Esophagus muscularis mucosa (tissue), 4 donors: Measurements from ENCODE around the gene OTOP3. TPM values are rescaled to one million over a fixed set of nuclear protein-coding genes. Genes with fewer than 3 reads are reported as not detected.
"Not testable (repeated sequence)": the region's sequence is repeated elsewhere in the genome, so short reads cannot be mapped to it uniquely, and the experiment has no call there.

Source experiments
- DNase-seq: peaks from one replicate; pipeline ENCODE4 v3.0.0-alpha.2; 2017; ENCODE audit errors: extremely low spot score
- H3K27ac ChIP-seq, 4 donors: fragments of 200-600 bp; sonication (generic); replicated peaks in 1 of 4; 1 replicate in 3 of 4; 2 replicates in 1 of 4; pipeline ENCODE4 v1.5.1; 2016 to 2019; ENCODE audit warnings: mild to moderate bottlenecking in 1 of 4
- H3K27me3 ChIP-seq, 4 donors: fragments of 200-600 bp; sonication (generic); one replicate each; pipeline versions ENCODE4 v1.5.1 to v1.6.0; 2016 to 2019
- H3K36me3 ChIP-seq, 4 donors: fragments of 200-600 bp; sonication (generic); one replicate each; pipeline ENCODE4 v1.5.1; 2016 to 2019
- H3K4me1 ChIP-seq, 4 donors: fragments of 200-600 bp; sonication (generic); one replicate each; pipeline ENCODE4 v1.5.1; 2016 to 2019
- H3K4me3 ChIP-seq, 4 donors: fragments of 200-600 bp; sonication (generic); 1 replicate in 2 of 4; 2 replicates in 2 of 4; pipeline ENCODE4 v1.5.1; 2016 to 2019; ENCODE audit warnings: mild to moderate bottlenecking in 4 of 4, moderate library complexity in 1 of 4
- H3K9me3 ChIP-seq, 4 donors: fragments of 200-600 bp; sonication (generic); 1 replicate in 3 of 4; 2 replicates in 1 of 4; pipeline ENCODE4 v1.5.1; 2016 to 2019
- EP300 ChIP-seq: sonication (generic); formaldehyde crosslinking; IDR thresholded peaks from one replicate; pipeline ENCODE4 v1.6.1; 2017; ENCODE audit warnings: antibody characterized with exemption
- POLR2A ChIP-seq: fragments of 450-650 bp; IDR thresholded peaks from one replicate; pipeline ENCODE4 v1.6.1; 2017; ENCODE audit warnings: antibody characterized with exemption, moderate library complexity, mild to moderate bottlenecking, low read depth
- POLR2AphosphoS5 ChIP-seq, 2 donors: sonication (generic); formaldehyde crosslinking; IDR thresholded peaks; one replicate each; pipeline ENCODE4 v1.6.1; 2017; ENCODE audit warnings: antibody characterized with exemption in 2 of 2
- WGBS: methylation state at CpG from one replicate; pipeline ENCODE4 v1.1.5; 2018; 5-methylcytosine and 5-hydroxymethylcytosine counted together
- intact Hi-C: fragments of 100-400 bp; cut with DNase I; formaldehyde crosslinking; loops from one replicate; pipeline ENCODE4 v1.15.1; 2023
- total RNA-seq, 4 donors: library from RNA; depleted of rRNA; stranded (reverse); fragments of >200 nt; gene quantifications; one replicate each; pipeline versions ENCODE4 v1.1.0 to v1.2.1, GENCODE V29; 2016
- TF ChIP-seq, protein P1 (sequence below), 3 experiments: fragments of 200-600 bp in 2 of 3; fragments of 450-650 bp in 1 of 3; sonication (generic) in 2 of 3; IDR thresholded peaks; one replicate each; pipeline ENCODE4 v1.5.1; 2017 to 2019; ENCODE audit warnings: antibody characterized with exemption in 3 of 3, mild to moderate bottlenecking in 2 of 3, moderate library complexity in 1 of 3

OTOP3 gene
- total RNA-seq, 4 donors from 2014 or later, result not detected

DNA sequence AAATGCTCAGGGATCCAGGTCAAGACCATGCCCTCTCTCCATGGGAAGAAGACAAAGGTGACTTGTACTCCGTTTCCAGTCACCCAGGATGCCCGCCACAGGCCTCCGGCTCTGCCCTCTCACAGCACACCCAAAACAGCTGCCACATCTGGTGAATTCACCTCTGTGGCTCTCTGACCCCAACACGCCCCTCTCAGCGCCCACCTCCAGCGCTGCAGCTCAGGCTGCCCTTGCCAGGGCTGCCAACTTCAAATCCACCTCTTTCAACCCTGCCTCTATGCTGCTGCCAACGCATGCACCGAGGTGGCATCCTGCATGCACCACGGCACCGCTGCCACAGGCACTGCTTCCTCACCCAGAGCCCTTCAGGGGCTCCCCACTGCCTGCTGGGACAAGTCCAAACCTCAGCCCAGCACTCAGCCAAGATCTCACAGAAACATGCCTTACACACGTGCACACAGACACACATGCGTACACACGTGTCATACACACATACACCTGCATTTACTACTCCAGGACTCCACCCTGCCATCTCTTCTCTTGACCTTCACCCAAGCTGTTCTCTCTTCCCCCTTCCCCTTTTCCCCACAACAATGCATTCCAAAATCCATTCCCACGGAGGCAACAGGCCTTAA lies 29.4 kb downstream of the OTOP3 start:
- Histone ChIP-seq H3K27ac (no peak overlapping the region), H3K4me3 (no peak overlapping the region), H3K9me3 (no peaks in the 10 kb centered on the region), H3K27me3 (peaks cover 0 to 2% (median 0%) of the 10 kb centered on the region in 4 donors), H3K4me1 (peaks cover 0 to 8% (median 6%) of the 10 kb centered on the region in 4 donors), H3K36me3 (peaks cover 0 to 8% (median 0%) of the 10 kb centered on the region in 4 donors)
- no peak for DNase-seq
- TF ChIP-seq EP300 (no peak), POLR2AphosphoS5 (IDR thresholded peaks at IDR 0.05) (no peak), POLR2A (no peak)
- TF ChIP-seq, protein P1, sequence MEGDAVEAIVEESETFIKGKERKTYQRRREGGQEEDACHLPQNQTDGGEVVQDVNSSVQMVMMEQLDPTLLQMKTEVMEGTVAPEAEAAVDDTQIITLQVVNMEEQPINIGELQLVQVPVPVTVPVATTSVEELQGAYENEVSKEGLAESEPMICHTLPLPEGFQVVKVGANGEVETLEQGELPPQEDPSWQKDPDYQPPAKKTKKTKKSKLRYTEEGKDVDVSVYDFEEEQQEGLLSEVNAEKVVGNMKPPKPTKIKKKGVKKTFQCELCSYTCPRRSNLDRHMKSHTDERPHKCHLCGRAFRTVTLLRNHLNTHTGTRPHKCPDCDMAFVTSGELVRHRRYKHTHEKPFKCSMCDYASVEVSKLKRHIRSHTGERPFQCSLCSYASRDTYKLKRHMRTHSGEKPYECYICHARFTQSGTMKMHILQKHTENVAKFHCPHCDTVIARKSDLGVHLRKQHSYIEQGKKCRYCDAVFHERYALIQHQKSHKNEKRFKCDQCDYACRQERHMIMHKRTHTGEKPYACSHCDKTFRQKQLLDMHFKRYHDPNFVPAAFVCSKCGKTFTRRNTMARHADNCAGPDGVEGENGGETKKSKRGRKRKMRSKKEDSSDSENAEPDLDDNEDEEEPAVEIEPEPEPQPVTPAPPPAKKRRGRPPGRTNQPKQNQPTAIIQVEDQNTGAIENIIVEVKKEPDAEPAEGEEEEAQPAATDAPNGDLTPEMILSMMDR (IDR thresholded peaks at IDR 0.05), result no peak
- intact Hi-C loops, result loop anchor here (5.0 kb wide), 1 partner anchor 47 kb away; the partner anchor contains the start of gene MRPL58
- 84% methylated on average over 14 of the region's 14 CpGs for WGBS

DNA sequence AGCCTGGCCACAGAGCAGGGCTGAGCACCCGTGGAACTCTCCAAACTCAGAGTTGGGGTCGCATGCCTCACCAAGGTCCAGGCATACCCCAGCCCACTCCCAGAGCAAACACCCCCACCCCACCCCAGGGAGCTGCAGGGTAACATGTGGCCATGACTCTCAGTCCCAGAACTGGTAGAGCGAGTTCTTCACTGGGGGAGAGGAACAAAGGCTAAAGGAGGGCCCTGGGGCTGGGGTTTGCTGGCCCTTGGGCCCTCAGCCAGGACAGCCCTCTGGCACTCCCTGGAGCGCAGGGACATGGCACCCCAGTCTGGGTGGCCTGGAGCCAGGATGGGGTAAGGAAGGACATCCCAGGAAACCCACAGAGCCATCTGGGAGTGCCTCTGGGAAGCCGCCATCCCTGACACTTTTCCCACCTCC lies 32.7 kb downstream of the OTOP3 start:
- H3K36me3 ChIP-seq, result peaks cover 0 to 8% (median 0%) of the 10 kb centered on the region in 4 donors
- DNase-seq, result no peak
- 85% methylated on average over 4 of the region's 5 CpGs for WGBS
- no peaks in the 10 kb centered on the region for H3K9me3 ChIP-seq
- peaks cover 14 to 26% (median 20%) of the 10 kb centered on the region in 4 donors for H3K4me1 ChIP-seq
- peaks cover 0 to 34% (median 0%) of the 10 kb centered on the region in 4 donors for H3K27me3 ChIP-seq
- H3K27ac ChIP-seq, result no peak overlapping the region
- intact Hi-C loops, result no loop called here
- TF ChIP-seq POLR2AphosphoS5 (IDR thresholded peaks at IDR 0.05) (no peak), EP300 (no peak), POLR2A (no peak)
- TF ChIP-seq, protein P1 (IDR thresholded peaks at IDR 0.05), result no peak
- H3K4me3 ChIP-seq, result no peak overlapping the region

DNA sequence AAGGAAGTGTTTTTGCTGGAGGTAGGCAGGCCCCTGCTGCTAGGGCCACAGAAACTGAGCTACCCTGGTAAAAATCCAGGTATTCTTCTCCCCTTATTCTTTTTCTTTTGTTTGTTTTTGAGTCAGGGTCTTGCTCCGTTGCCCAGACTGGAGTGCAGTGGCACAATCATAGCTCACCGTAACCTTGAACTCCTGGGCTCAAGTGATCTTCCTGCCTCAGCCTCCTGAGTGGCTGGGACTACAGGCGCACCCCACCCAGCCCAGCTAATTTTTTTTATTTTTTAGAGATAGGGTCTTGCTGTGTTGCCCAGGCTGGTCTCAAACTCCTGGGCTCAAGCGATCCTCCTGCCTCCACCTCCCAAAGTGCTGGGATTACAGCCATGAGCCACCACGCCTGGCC lies 33.8 kb downstream of the OTOP3 start:
- H3K36me3 ChIP-seq, DNase-seq, H3K9me3 ChIP-seq, H3K27ac ChIP-seq, H3K4me3 ChIP-seq, intact Hi-C loops: not testable (repeated sequence)
- Histone ChIP-seq H3K27me3 (peaks cover 0 to 37% (median 0%) of the 10 kb centered on the region in 4 donors), H3K4me1 (peaks cover 14 to 26% (median 20%) of the 10 kb centered on the region in 4 donors)
- 90% methylated on average over 5 of the region's 5 CpGs for WGBS

DNA sequence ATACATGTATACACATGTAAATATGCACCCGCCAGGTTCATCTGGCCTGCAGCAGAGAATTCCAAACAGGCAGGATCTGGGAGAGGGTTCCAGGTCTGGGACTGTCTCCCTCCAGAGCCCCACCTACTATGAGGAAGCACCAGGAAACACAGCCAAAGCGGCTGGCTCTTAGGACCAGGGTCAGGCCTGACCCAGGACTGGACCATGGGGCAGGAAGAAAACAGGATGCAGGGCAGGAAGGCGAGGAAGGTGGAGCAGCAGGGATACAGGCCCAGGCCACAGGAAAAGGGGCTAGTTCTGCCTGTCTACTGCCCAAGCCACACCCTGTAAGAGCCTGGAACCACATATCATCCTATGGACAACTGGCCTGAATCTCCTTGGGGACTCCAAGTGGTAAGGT lies 34.7 kb downstream of the OTOP3 start:
- H3K27me3 ChIP-seq, result peaks cover 0 to 37% (median 0%) of the 10 kb centered on the region in 4 donors
- H3K36me3 ChIP-seq, result no peaks in the 10 kb centered on the region
- H3K4me1 ChIP-seq, result peaks cover 14 to 26% (median 20%) of the 10 kb centered on the region in 4 donors
- WGBS, result 80% methylated on average over 2 of the region's 3 CpGs
- intact Hi-C loops, result loop anchor here (5.0 to 10.0 kb wide), 3 partner anchors 37 to 134 kb away; partner anchors contain the start of gene ARMC7
- H3K9me3 ChIP-seq, result no peaks in the 10 kb centered on the region
- no peak for DNase-seq
- TF ChIP-seq POLR2A, result no peak
- TF ChIP-seq, protein P1 (IDR thresholded peaks at IDR 0.05), result no peak
- TF ChIP-seq POLR2AphosphoS5 (IDR thresholded peaks at IDR 0.05), result no peak
- no peak for TF ChIP-seq EP300
- H3K4me3 ChIP-seq, result peak overlapping the region; percentile 69 to 88 (median 74)
- H3K27ac ChIP-seq, result peak overlapping the region in 1 of 4 donors; percentile 43

DNA sequence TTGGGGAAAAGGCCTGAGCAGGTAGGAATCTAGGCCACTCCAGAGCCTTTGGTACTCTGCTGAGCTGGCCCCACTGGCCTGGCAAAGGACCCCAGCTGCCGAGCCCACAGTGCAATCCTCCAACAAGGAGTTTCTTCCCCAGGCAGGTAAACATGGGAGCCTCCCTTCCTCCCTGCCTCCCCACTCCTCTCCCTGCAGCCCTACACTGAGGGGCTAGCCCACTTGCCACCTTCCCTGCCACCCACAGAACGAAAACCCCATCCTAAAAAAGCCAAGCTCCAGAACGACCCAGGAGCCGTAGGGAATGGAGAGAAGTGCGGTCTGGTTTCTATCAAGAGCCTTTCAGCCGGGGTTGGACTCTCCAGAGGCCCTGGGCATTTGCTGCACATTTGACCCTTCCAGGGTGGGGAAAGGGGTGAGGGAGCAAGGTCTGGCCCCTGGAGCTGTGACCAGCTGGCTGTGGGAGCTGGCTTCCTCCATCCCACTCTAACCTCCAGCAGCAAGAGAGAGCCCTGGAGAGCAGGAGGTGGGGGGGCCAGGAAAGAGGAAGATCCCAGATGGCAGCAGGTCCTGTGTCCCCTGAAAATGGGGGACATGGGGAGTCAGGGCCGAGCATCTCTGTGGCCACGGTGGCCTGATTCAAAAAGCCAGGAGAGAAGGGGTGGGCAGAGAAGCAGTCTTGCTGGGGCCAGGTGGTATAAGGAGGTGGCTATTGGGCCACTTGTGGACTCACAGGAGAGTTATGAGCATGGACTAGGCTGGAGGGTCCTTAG lies 35.6 kb downstream of the OTOP3 start:
- intact Hi-C loops, result loop anchor here (5.0 to 10.0 kb wide), 3 partner anchors 36 to 134 kb away; partner anchors contain the start of gene ARMC7
- 82% methylated on average over 7 of the region's 8 CpGs for WGBS
- TF ChIP-seq POLR2A, result no peak
- TF ChIP-seq, protein P1 (IDR thresholded peaks at IDR 0.05), result no peak
- TF ChIP-seq POLR2AphosphoS5 (IDR thresholded peaks at IDR 0.05), result no peak
- TF ChIP-seq EP300, result no peak
- H3K27me3 ChIP-seq, result peaks cover 0 to 37% (median 0%) of the 10 kb centered on the region in 4 donors
- peaks cover 14 to 26% (median 20%) of the 10 kb centered on the region in 4 donors for H3K4me1 ChIP-seq
- H3K9me3 ChIP-seq, result no peaks in the 10 kb centered on the region
- peak overlapping the region; percentile 69 to 88 (median 74) for H3K4me3 ChIP-seq
- H3K36me3 ChIP-seq, result no peaks in the 10 kb centered on the region
- H3K27ac ChIP-seq, result peak overlapping the region; percentile 43 to 71 (median 57)
- no peak for DNase-seq
